Caco-2 (cell line): ENCODE results near the gene SLC4A7. TPM values are rescaled to one million over a fixed set of nuclear protein-coding genes. Genes with fewer than 3 reads are reported as not detected.

Experiments used
- BruUV-seq: library from RNA; stranded (reverse); fragments of 400-500 nt; replicated peaks from 2 replicates; lab custom pipeline; 2021; lab: Mats Ljungman, UMichigan
- CTCF ChIA-PET: fragments of 300-600 bp; sonication (Branson Sonifier 250); formaldehyde crosslinking; loops from one replicate; lab custom pipeline; 2022; ENCODE audit warnings: antibody characterized with exemption; lab: Charles Lee
- POLR2A ChIA-PET: fragments of 300-600 bp; sonication (Branson Sonifier 250); formaldehyde crosslinking; loops from one replicate; lab custom pipeline; 2022; ENCODE audit warnings: antibody characterized with exemption; lab: Charles Lee
- DNase-seq, 2 experiments: peaks; one replicate each; pipeline versions ENCODE4 v3.0.0 to v3.0.0-alpha.2; 2020 to 2022
- H3K27me3 ChIP-seq: replicated peaks from 2 replicates; pipeline ENCODE4 v1.6.0; 2011; ENCODE audit warnings: low read length; ENCODE audit not compliant: control insufficient read depth, insufficient read depth
- H3K36me3 ChIP-seq: 2 replicates; pipeline ENCODE4 v1.5.1; 2011; ENCODE audit warnings: low read length; ENCODE audit not compliant: control insufficient read depth, insufficient read depth
- H3K4me1 ChIP-seq: fragments of 250-450 bp; sonication (Bioruptor Pico); 2 replicates; pipeline ENCODE4 v1.5.1; 2020; ENCODE audit warnings: mild to moderate bottlenecking
- H3K4me3 ChIP-seq: 2 replicates; pipeline ENCODE4 v1.5.1; 2011; ENCODE audit warnings: low read depth, mild to moderate bottlenecking, control low read depth, low read length
- H3K9me3 ChIP-seq: fragments of 250-450 bp; sonication (Bioruptor Pico); 2 replicates; pipeline ENCODE4 v1.5.1; 2020; ENCODE audit warnings: mild to moderate bottlenecking, moderate library complexity
- H3K27ac Mint-ChIP-seq: one replicate; pipeline ENCODE4 v1.8.0; 2022; ENCODE audit warnings: mixed read lengths; ENCODE audit not compliant: unreplicated experiment
- H3K27me3 Mint-ChIP-seq: one replicate; pipeline ENCODE4 v1.8.0; 2022; ENCODE audit warnings: mixed read lengths; ENCODE audit not compliant: insufficient read depth, unreplicated experiment
- H3K36me3 Mint-ChIP-seq: one replicate; pipeline ENCODE4 v1.8.0; 2022; ENCODE audit warnings: mild to moderate bottlenecking, mixed read lengths; ENCODE audit not compliant: insufficient read depth, unreplicated experiment
- H3K4me1 Mint-ChIP-seq: one replicate; pipeline ENCODE4 v1.8.0; 2022; ENCODE audit warnings: low read depth, mixed read lengths; ENCODE audit not compliant: unreplicated experiment
- H3K4me3 Mint-ChIP-seq: one replicate; pipeline ENCODE4 v1.8.0; 2022; ENCODE audit warnings: mild to moderate bottlenecking, moderate library complexity, mixed read lengths; ENCODE audit not compliant: unreplicated experiment
- H3K9me3 Mint-ChIP-seq: one replicate; pipeline ENCODE4 v1.8.0; 2022; ENCODE audit warnings: mixed read lengths; ENCODE audit not compliant: unreplicated experiment
- intact Hi-C: fragments of 100-400 bp; cut with micrococcal nuclease; formaldehyde crosslinking; loops from one replicate; pipeline ENCODE4 v1.10.0; 2022; ENCODE audit not compliant: unreplicated experiment
- total RNA-seq: library from RNA; stranded (reverse); gene quantifications from 2 replicates; pipeline ENCODE4 v1.2.3, GENCODE V29; 2022
- TF ChIP-seq, protein P1 (sequence below), 2 experiments: fragments of 200-600 bp in 1 of 2; IDR thresholded peaks; 1 replicate in 1 of 2; 2 replicates in 1 of 2; pipeline versions ENCODE4 v1.5.1 to v1.8.0; 2011 to 2022; ENCODE audit warnings: antibody characterized with exemption in 1 of 2, control low read depth in 1 of 2, inconsistent platforms in 1 of 2, low read depth in 1 of 2, low read length in 1 of 2, mild to moderate bottlenecking in 1 of 2, moderate library complexity in 1 of 2; ENCODE audit not compliant: insufficient read depth in 1 of 2, severe bottlenecking in 1 of 2, unreplicated experiment in 1 of 2

The SLC4A7 gene
- total RNA-seq, 1 experiment from 2014 or later, result 14.9 TPM

DNA sequence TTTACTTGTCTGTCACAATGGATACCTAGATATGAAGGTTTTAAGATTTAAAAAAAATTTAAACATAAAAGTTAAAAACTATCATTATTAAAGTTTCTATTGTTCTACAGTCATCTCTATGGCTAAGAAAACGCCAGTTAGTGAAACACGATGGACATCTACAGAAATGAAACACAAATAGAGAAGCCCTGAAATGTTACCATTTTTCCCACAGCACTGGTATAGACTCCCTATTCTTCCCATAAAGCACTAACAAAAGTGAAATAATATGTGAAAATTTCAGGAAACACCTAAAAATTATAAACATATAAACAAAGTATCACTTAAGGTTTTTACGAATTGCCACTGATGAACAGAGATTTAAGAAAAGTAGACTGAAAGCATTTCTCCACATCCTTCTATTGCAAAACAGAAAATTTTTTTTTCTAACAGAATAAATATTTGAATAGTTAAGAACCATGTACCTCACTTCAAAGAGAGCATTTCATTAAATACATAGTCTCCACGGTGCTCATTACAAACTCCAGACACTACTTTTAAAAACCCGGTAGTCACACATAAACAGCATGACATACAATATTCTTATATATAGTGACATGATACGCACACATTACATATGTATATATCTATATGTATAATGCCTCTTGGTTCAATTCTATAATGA, 107.9 kb downstream of the SLC4A7 start:
- Mint-ChIP-seq H3K36me3 (no peaks in the 10 kb centered on the region), H3K4me3 (no peak overlapping the region), H3K27me3 (no peaks in the 10 kb centered on the region), H3K27ac (no peak overlapping the region), H3K9me3 (no peaks in the 10 kb centered on the region), H3K4me1 (no peaks in the 10 kb centered on the region)
- TF ChIP-seq, protein P1, sequence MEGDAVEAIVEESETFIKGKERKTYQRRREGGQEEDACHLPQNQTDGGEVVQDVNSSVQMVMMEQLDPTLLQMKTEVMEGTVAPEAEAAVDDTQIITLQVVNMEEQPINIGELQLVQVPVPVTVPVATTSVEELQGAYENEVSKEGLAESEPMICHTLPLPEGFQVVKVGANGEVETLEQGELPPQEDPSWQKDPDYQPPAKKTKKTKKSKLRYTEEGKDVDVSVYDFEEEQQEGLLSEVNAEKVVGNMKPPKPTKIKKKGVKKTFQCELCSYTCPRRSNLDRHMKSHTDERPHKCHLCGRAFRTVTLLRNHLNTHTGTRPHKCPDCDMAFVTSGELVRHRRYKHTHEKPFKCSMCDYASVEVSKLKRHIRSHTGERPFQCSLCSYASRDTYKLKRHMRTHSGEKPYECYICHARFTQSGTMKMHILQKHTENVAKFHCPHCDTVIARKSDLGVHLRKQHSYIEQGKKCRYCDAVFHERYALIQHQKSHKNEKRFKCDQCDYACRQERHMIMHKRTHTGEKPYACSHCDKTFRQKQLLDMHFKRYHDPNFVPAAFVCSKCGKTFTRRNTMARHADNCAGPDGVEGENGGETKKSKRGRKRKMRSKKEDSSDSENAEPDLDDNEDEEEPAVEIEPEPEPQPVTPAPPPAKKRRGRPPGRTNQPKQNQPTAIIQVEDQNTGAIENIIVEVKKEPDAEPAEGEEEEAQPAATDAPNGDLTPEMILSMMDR (IDR thresholded peaks at IDR 0.05; ENCODE audit: insufficient read depth in 1 of 2, low read depth in 1 of 2, low read length in 1 of 2, severe bottlenecking in 1 of 2, unreplicated experiment in 1 of 2), result no peak
- no peak for DNase-seq
- intact Hi-C loops, result no loop called here
- no peaks in the 10 kb centered on the region for H3K36me3 ChIP-seq
- H3K27me3 ChIP-seq, result no peaks in the 10 kb centered on the region
- no TSS peak for BruUV-seq
- POLR2A ChIA-PET, result no interaction called here
- H3K9me3 ChIP-seq, result no peaks in the 10 kb centered on the region
- CTCF ChIA-PET, result no interaction called here
- no peak overlapping the region for H3K4me3 ChIP-seq
- no peaks in the 10 kb centered on the region for H3K4me1 ChIP-seq

DNA sequence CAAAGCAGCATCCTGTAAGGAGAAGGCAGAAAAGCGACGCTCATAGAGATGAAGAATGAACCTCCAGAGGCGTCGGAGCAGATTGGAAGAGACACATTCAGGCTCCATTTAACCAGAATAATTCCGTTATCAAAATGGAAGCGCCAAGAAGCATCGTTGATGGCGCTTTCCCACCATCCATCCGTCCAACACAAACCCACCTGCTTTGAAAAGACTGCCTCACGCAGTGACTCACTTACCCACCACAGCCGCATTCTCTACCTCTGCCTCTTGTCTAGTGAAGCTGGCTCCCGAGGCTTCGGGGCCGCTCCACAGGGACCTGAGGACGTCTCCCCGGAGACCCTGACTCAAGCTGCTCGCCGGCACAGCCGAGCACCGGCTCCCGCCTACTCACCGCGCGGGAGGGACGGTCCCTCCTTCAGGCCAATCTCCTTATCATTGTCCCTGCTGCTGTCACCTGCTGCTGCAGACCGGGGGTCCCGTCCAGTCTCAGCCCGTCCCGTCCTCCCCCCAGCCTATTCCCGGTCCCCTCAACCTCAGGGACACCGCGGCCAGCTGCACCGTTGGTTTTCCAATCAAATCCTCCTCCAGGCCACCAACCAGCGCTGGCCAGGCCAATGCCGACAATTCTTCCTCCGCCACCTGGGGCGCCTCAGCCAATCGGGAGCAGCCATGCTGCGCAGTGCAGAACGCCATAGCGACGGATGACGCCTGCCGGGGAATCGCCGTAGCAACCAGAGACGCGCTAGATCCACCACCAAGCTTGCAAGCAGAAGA, 115.2 kb downstream of the SLC4A7 start, which contains the start of gene NEK10:
NEK10 (minus strand) TSS at position 553 of the 777 bp plus-strand sequence. CDS start 16,501 bp downstream, outside the sequence.
- H3K36me3 Mint-ChIP-seq, result peaks cover 15% of the 10 kb centered on the region
- no peaks in the 10 kb centered on the region for H3K36me3 ChIP-seq
- H3K4me1 Mint-ChIP-seq, result no peaks in the 10 kb centered on the region
- no peaks in the 10 kb centered on the region for H3K27me3 ChIP-seq
- intact Hi-C loops, result loop anchor here (1.0 kb wide), 1 partner anchor 52 kb away; no protein-coding TSS in a partner anchor
- H3K4me3 ChIP-seq, result peak within 1 kb of the TSS; percentile 71
- TF ChIP-seq, protein P1 (IDR thresholded peaks at IDR 0.05; ENCODE audit: insufficient read depth in 1 of 2, low read depth in 1 of 2, low read length in 1 of 2, severe bottlenecking in 1 of 2, unreplicated experiment in 1 of 2), result peak; percentile 6 to 20
- DNase-seq, result peak; percentile 90 to 93
- H3K9me3 Mint-ChIP-seq, result no peaks in the 10 kb centered on the region
- no peaks in the 10 kb centered on the region for H3K4me1 ChIP-seq
- no peaks in the 10 kb centered on the region for H3K9me3 ChIP-seq
- BruUV-seq, result no TSS peak
- H3K27me3 Mint-ChIP-seq, result peaks cover 2% of the 10 kb centered on the region
- peak within 1 kb of the TSS; percentile 51 for H3K27ac Mint-ChIP-seq
- CTCF ChIA-PET, result no interaction called here
- POLR2A ChIA-PET, result interaction anchor here (0.6 kb wide), 1 partner anchor 101 kb away, joined by 3 read pairs; no protein-coding TSS in a partner anchor
- peak within 1 kb of the TSS; percentile 93 for H3K4me3 Mint-ChIP-seq

DNA sequence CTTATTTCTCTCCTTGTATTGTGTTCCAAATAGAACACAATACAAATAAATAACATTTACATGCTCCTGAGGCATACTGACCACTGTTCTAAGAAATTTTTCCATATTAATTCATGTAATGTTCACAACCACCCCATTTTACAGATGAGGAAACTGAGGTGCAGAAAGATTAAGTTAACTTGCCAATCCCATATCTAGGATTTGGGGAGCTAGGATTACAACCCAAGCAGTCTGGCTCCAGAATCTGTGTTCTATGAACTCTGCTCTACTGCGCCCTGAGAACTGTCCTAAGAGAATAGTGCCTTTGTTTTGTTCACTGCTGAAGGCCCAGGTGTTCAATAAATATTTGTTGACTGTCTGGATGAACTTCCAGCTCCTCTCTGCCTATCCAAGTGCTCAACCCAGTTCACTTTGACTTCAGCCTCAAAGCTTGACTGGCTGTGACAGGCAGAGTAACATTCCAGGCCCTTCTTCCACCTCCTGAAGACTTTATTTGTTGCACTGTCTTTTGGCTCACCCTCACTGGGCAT, 118.1 kb downstream of the SLC4A7 start:
- Mint-ChIP-seq H3K36me3 (peaks cover 15% of the 10 kb centered on the region), H3K9me3 (no peaks in the 10 kb centered on the region), H3K4me3 (no peak overlapping the region), H3K4me1 (no peaks in the 10 kb centered on the region), H3K27ac (no peak overlapping the region), H3K27me3 (peaks cover 5% of the 10 kb centered on the region)
- H3K36me3 ChIP-seq, result no peaks in the 10 kb centered on the region
- ChIA-PET POLR2A (no interaction called here), CTCF (interaction anchor here (1.4 kb wide), 1 partner anchor 8 kb away, joined by 4 read pairs; no protein-coding TSS in a partner anchor)
- no TSS peak for BruUV-seq
- no peaks in the 10 kb centered on the region for H3K4me1 ChIP-seq
- intact Hi-C loops, result no loop called here
- no peak overlapping the region for H3K4me3 ChIP-seq
- H3K27me3 ChIP-seq, result no peaks in the 10 kb centered on the region
- H3K9me3 ChIP-seq, result no peaks in the 10 kb centered on the region
- TF ChIP-seq, protein P1 (IDR thresholded peaks at IDR 0.05; ENCODE audit: insufficient read depth in 1 of 2, low read depth in 1 of 2, low read length in 1 of 2, severe bottlenecking in 1 of 2, unreplicated experiment in 1 of 2), result no peak
- DNase-seq, result no peak
